DND-41 (cell line): ENCODE measurements around the gene CYP3A7.

Source experiments
- CTCF ChIP-seq: IDR thresholded peaks from 2 replicates; pipeline ENCODE4 v1.5.1; 2012; ENCODE audit warnings: borderline replicate concordance, low read length, moderate library complexity, mild to moderate bottlenecking; ENCODE audit not compliant: poor library complexity, severe bottlenecking; ENCODE audit errors: extremely low read depth
- EZH2 ChIP-seq: IDR thresholded peaks from 3 replicates; pipeline ENCODE4 v1.6.1; 2012; ENCODE audit warnings: borderline replicate concordance, low read depth, mild to moderate bottlenecking, moderate library complexity, low read length, inconsistent platforms; ENCODE audit not compliant: severe bottlenecking

GRCh38 chr7:99762680-99763327 lies 27.8 kb upstream of the CYP3A7 start:
- TF ChIP-seq CTCF: no peak
- no peak for TF ChIP-seq EZH2
